H1 (cell line): ENCODE data around the gene NFKBIL1. TPM values are rescaled to one million over a fixed set of nuclear protein-coding genes. Genes with fewer than 3 reads are reported as not detected.
A peak's percentile ranks its signal among the peaks of the same experiment; 100 is the strongest.

Experiments
- CTCF ChIA-PET: fragments of 300-600 bp; sonication (Branson Sonifier 250); formaldehyde crosslinking; loops from one replicate; lab custom pipeline; 2021; ENCODE audit not compliant: partially characterized antibody; lab: Charles Lee
- POLR2A ChIA-PET: fragments of 300-600 bp; sonication (Branson Sonifier 250); formaldehyde crosslinking; loops from one replicate; lab custom pipeline; 2021; ENCODE audit warnings: inconsistent platforms; ENCODE audit not compliant: partially characterized antibody; lab: Charles Lee
- DNase-seq, 2 experiments: peaks; one replicate each; pipeline versions ENCODE4 v3.0.0 to v3.0.0-alpha.2; 2010 to 2022; ENCODE audit warnings: low spot score in 2 of 2, low read depth in 1 of 2, mixed read lengths in 1 of 2
- FAIRE-seq: peaks from 2 replicates; lab custom pipeline; 2011; peaks lifted over from hg19 to GRCh38; lab: Jason Lieb, UNC
- H2AFZ ChIP-seq: 2 replicates; pipeline ENCODE4 v1.8.1; 2012; ENCODE audit warnings: low read length, inconsistent platforms
- H2AK5ac ChIP-seq: 2 replicates; pipeline ENCODE4 v1.6.1; 2013; ENCODE audit warnings: low read depth, low read length
- H2BK120ac ChIP-seq: replicated peaks from 2 replicates; pipeline ENCODE3; 2013; ENCODE audit warnings: low read depth, low read length, inconsistent platforms
- H2BK12ac ChIP-seq: 2 replicates; pipeline ENCODE4 v1.6.1; 2013; ENCODE audit warnings: low read depth, low read length
- H2BK15ac ChIP-seq: 2 replicates; pipeline ENCODE4 v1.6.1; 2013; ENCODE audit warnings: low read length
- H2BK20ac ChIP-seq: 2 replicates; pipeline ENCODE4 v1.6.1; 2013; ENCODE audit warnings: low read length
- H2BK5ac ChIP-seq: 2 replicates; pipeline ENCODE4 v1.6.1; 2013; ENCODE audit warnings: low read depth, low read length
- H3K14ac ChIP-seq: 2 replicates; pipeline ENCODE4 v1.6.1; 2013; ENCODE audit warnings: inconsistent platforms; ENCODE audit not compliant: insufficient read length
- H3K18ac ChIP-seq: 2 replicates; pipeline ENCODE4 v1.6.1; 2013; ENCODE audit warnings: low read length; ENCODE audit errors: extremely low read depth
- H3K23ac ChIP-seq: 2 replicates; pipeline ENCODE4 v1.6.1; 2013; ENCODE audit warnings: inconsistent platforms; ENCODE audit not compliant: insufficient read length
- H3K23me2 ChIP-seq: 2 replicates; pipeline ENCODE4 v1.6.1; 2013; ENCODE audit warnings: low read depth, low read length
- H3K27ac ChIP-seq: 2 replicates; pipeline ENCODE4 v1.6.1; 2011; ENCODE audit warnings: low read depth, low read length, inconsistent platforms
- H3K27me3 ChIP-seq, 4 experiments: replicated peaks in 1 of 4; 1 replicate in 1 of 4; 2 replicates in 3 of 4; pipeline versions ENCODE4 v1.6.1 to v1.8.1; 2011 to 2013; ENCODE audit warnings: low read length in 3 of 4, mild to moderate bottlenecking in 3 of 4, inconsistent platforms in 2 of 4, mixed read lengths in 2 of 4, moderate library complexity in 1 of 4; ENCODE audit not compliant: control insufficient read depth in 3 of 4, insufficient read depth in 3 of 4; ENCODE audit errors: extremely low read depth in 1 of 4
- H3K36me3 ChIP-seq, 4 experiments: 2 replicates each; pipeline versions ENCODE4 v1.6.1 to v1.8.1; 2011 to 2013; ENCODE audit warnings: mild to moderate bottlenecking in 4 of 4, low read length in 3 of 4, moderate library complexity in 2 of 4, control low read depth in 1 of 4, inconsistent platforms in 1 of 4; ENCODE audit not compliant: insufficient read depth in 4 of 4, control insufficient read depth in 2 of 4
- H3K4ac ChIP-seq: replicated peaks from 2 replicates; pipeline ENCODE3; 2013; ENCODE audit warnings: low read length, low read depth, mixed read lengths, inconsistent platforms; ENCODE audit not compliant: insufficient read length
- H3K4me1 ChIP-seq, 4 experiments: replicated peaks in 1 of 4; 1 replicate in 1 of 4; 2 replicates in 3 of 4; pipeline versions ENCODE4 v1.6.1 to v1.8.1; 2011 to 2013; ENCODE audit warnings: low read length in 3 of 4, inconsistent platforms in 2 of 4, mixed read lengths in 1 of 4; ENCODE audit not compliant: insufficient read depth in 4 of 4, control insufficient read depth in 3 of 4
- H3K4me2 ChIP-seq, 2 experiments: 2 replicates each; pipeline versions ENCODE4 v1.6.1 to v1.8.1; 2011 to 2013; ENCODE audit warnings: low read depth in 2 of 2, low read length in 2 of 2, control low read depth in 1 of 2, inconsistent platforms in 1 of 2, mild to moderate bottlenecking in 1 of 2; ENCODE audit not compliant: insufficient read depth in 1 of 2
- H3K4me3 ChIP-seq, 4 experiments: fragments of 200-600, 300-600 bp in 1 of 4; sonication (generic), shearing (Covaris generic), sonication (Bioruptor Twin) in 1 of 4; 2 replicates each; pipeline versions ENCODE4 v1.5.1 to v1.8.1; 2011 to 2016; ENCODE audit warnings: low read length in 4 of 4, low read depth in 3 of 4, control low read depth in 2 of 4, inconsistent platforms in 2 of 4, mild to moderate bottlenecking in 2 of 4, mixed read lengths in 1 of 4, moderate library complexity in 1 of 4; ENCODE audit not compliant: insufficient read depth in 2 of 4; ENCODE audit errors: extremely low read depth in 1 of 4
- H3K56ac ChIP-seq: replicated peaks from 2 replicates; pipeline ENCODE3; 2013; ENCODE audit warnings: low read depth, mild to moderate bottlenecking, mixed read lengths, low read length, inconsistent platforms; ENCODE audit not compliant: insufficient read length
- H3K79me1 ChIP-seq: 2 replicates; pipeline ENCODE4 v1.6.1; 2013; ENCODE audit warnings: low read depth, low read length, control low read depth
- H3K79me2 ChIP-seq, 2 experiments: 2 replicates each; pipeline versions ENCODE4 v1.6.1 to v1.8.1; 2012 to 2013; ENCODE audit warnings: low read length in 2 of 2, mild to moderate bottlenecking in 2 of 2, inconsistent platforms in 1 of 2; ENCODE audit not compliant: insufficient read depth in 2 of 2, control insufficient read depth in 1 of 2
- H3K9ac ChIP-seq, 4 experiments: replicated peaks in 1 of 4; 1 replicate in 1 of 4; 2 replicates in 3 of 4; pipeline versions ENCODE4 v1.6.1 to v1.8.1; 2011 to 2013; ENCODE audit warnings: low read depth in 3 of 4, low read length in 3 of 4, control low read depth in 2 of 4, mild to moderate bottlenecking in 2 of 4, moderate library complexity in 2 of 4, inconsistent platforms in 1 of 4; ENCODE audit errors: extremely low read depth in 1 of 4
- H3K9me3 ChIP-seq, 2 experiments: 2 replicates each; pipeline versions ENCODE4 v1.6.1 to v1.8.1; 2012 to 2013; ENCODE audit warnings: mild to moderate bottlenecking in 2 of 2, moderate library complexity in 2 of 2, control low read depth in 1 of 2, inconsistent platforms in 1 of 2, low read depth in 1 of 2, low read length in 1 of 2, mixed read lengths in 1 of 2; ENCODE audit not compliant: insufficient read depth in 2 of 2
- H4K20me1 ChIP-seq, 2 experiments: replicated peaks in 1 of 2; 2 replicates each; pipeline versions ENCODE3 to v1.8.1; 2011 to 2013; ENCODE audit warnings: inconsistent platforms in 2 of 2, low read length in 2 of 2, mild to moderate bottlenecking in 1 of 2; ENCODE audit not compliant: insufficient read depth in 2 of 2, control insufficient read depth in 1 of 2
- H4K5ac ChIP-seq: 2 replicates; pipeline ENCODE4 v1.6.1; 2013; ENCODE audit warnings: low read length, low read depth, mixed read lengths, inconsistent platforms; ENCODE audit not compliant: insufficient read length
- H4K8ac ChIP-seq: 2 replicates; pipeline ENCODE4 v1.8.0; 2013; ENCODE audit warnings: mild to moderate bottlenecking, moderate library complexity, low read length, inconsistent platforms; ENCODE audit not compliant: insufficient read depth; ENCODE audit errors: extremely low read depth
- H4K91ac ChIP-seq: replicated peaks from 2 replicates; pipeline ENCODE3; 2013; ENCODE audit warnings: low read length, mixed read lengths, inconsistent platforms; ENCODE audit not compliant: insufficient read length
- POLR2A ChIP-seq, 2 experiments: IDR thresholded peaks; 1 replicate in 1 of 2; 2 replicates in 1 of 2; pipeline ENCODE4 v1.6.1; 2011; ENCODE audit warnings: low read depth in 2 of 2, low read length in 2 of 2, mild to moderate bottlenecking in 2 of 2; ENCODE audit errors: control extremely low read depth in 1 of 2
- RFX5 ChIP-seq: IDR thresholded peaks from 2 replicates; pipeline ENCODE4 v1.6.1; 2011; ENCODE audit warnings: low read depth, low read length, improper control_type of control experiment, borderline replicate concordance
- WGBS, 2 experiments: shearing (Covaris generic) in 1 of 2; methylation state at CpG; one replicate each; pipeline versions ENCODE4 v1.1.6 to v1.1.7; 2013 to 2015; ENCODE audit warnings: low lambda C conversion rate in 2 of 2, mixed read lengths in 2 of 2, inconsistent platforms in 1 of 2, low coverage in 1 of 2, missing lambda C conversion rate in 1 of 2; ENCODE audit not compliant: insufficient replicate concordance in 2 of 2, insufficient coverage in 1 of 2, insufficient read length in 1 of 2; ENCODE audit errors: extremely low coverage in 1 of 2, missing lambda C conversion rate in 1 of 2; 5-methylcytosine and 5-hydroxymethylcytosine counted together
- polyA plus RNA-seq, 7 experiments: library from polyadenylated mRNA; depleted of rRNA in 3 of 7; stranded (reverse) in 5 of 7; unstranded in 2 of 7; fragments of >200 nt in 5 of 7; fragments of 200-250 nt in 2 of 7; gene quantifications; 1 replicate in 5 of 7; 2 replicates in 1 of 7; 4 replicates in 1 of 7; pipeline versions ENCODE4 v1.2.1 to v1.2.3, GENCODE V29; 2011 to 2013; ENCODE audit warnings: missing spikeins in 2 of 7, mixed read lengths in 2 of 7
- total RNA-seq: library from RNA; stranded (reverse); fragmentation: NEBNext Ultra II Directional; extraction: Animal tissue kit (Norgen Biotek cat#: 25700); gene quantifications from 2 replicates; pipeline ENCODE4 v1.2.1, GENCODE V29; 2021

Gene NFKBIL1
- total and polyA plus RNA-seq, 2 of the 8 experiments (the other 6 are each of a cell fraction or from before 2014, with no cell fraction given): 7.5 to 11.2 TPM

GRCh38 chr6:31538805-31539400 is 8.5 kb upstream of the NFKBIL1 start:
- CTCF ChIA-PET: interaction anchor here (0.9 to 24.7 kb wide), 5 partner anchors 9 to 125 kb away, joined by 3 to 613 read pairs (median 4); partner anchors contain the start of gene NCR3
- no peak overlapping the region for H4K5ac ChIP-seq
- no peak overlapping the region for H4K91ac ChIP-seq
- no peak overlapping the region for H3K18ac ChIP-seq
- no peaks in the 10 kb centered on the region for H3K27me3 ChIP-seq
- H2BK12ac ChIP-seq: no peak overlapping the region
- H3K36me3 ChIP-seq: peaks cover 50 to 67% (median 62%) of the 10 kb centered on the region in 4 experiments
- no peak for DNase-seq
- H2BK5ac ChIP-seq: no peak overlapping the region
- no peak overlapping the region for H2BK20ac ChIP-seq
- no peak overlapping the region for H3K27ac ChIP-seq
- H2BK15ac ChIP-seq: no peak overlapping the region
- no peaks in the 10 kb centered on the region for H3K9me3 ChIP-seq
- TF ChIP-seq POLR2A (IDR thresholded peaks at IDR 0.05; ENCODE audit: control extremely low read depth in 1 of 2, low read depth in 2 of 2, low read length in 2 of 2) (peak in 1 of 2 experiments; percentile 21; a peak in 1 of 3 replicates), RFX5 (no peak)
- H3K23ac ChIP-seq: no peak overlapping the region
- POLR2A ChIA-PET: interaction anchor here (1.0 to 18.4 kb wide), 18 partner anchors 4 to 164 kb away, joined by 3 to 428 read pairs (median 4); partner anchors contain the start of genes ABHD16A, ATP6V1G2, C6orf47 and CSNK2B
- H3K4me1 ChIP-seq: peaks cover 2 to 13% (median 7%) of the 10 kb centered on the region in 4 experiments; a peak in 5 of 7 replicates
- no peak overlapping the region for H2AFZ ChIP-seq
- H3K79me1 ChIP-seq: peaks cover 8% of the 10 kb centered on the region; the same call in 1 of the 2 replicates
- H2BK120ac ChIP-seq: no peak overlapping the region
- H3K79me2 ChIP-seq: peaks cover 34 to 75% of the 10 kb centered on the region in 2 experiments
- H3K4me2 ChIP-seq: peak overlapping the region; percentile 71 to 86; a peak in 3 of 4 replicates
- H3K56ac ChIP-seq: no peak overlapping the region
- no peak overlapping the region for H2AK5ac ChIP-seq
- peaks cover 37 to 39% of the 10 kb centered on the region in 2 experiments for H4K20me1 ChIP-seq
- H3K4me3 ChIP-seq: peak overlapping the region in 2 of 4 experiments; percentile 75 to 95; a peak in 2 of 8 replicates
- H3K9ac ChIP-seq: no peak overlapping the region; a peak in 1 of 7 replicates
- no peak overlapping the region for H3K4ac ChIP-seq
- no peak overlapping the region for H4K8ac ChIP-seq
- no peak for FAIRE-seq
- 90% methylated on average over 6 of the region's 6 CpGs; no CpG with 5 or more reads in 1 of the 2 experiments for WGBS, 2 experiments
- no peak overlapping the region for H3K14ac ChIP-seq
- peaks cover 5% of the 10 kb centered on the region for H3K23me2 ChIP-seq
